ENCODE data around the gene PPP1R12C. TPM values are rescaled to one million over a fixed set of nuclear protein-coding genes. Genes with fewer than 3 reads are reported as not detected.

The PPP1R12C gene
- total and polyA plus RNA-seq, 2 experiments from 2014 or later: 69.7 to 74.5 TPM

- H2AFZ ChIP-seq: no peak overlapping the region
- H3K79me2 ChIP-seq: no peaks in the 10 kb centered on the region
- no peaks in the 10 kb centered on the region for H3K9me2 ChIP-seq (replicated peaks; ENCODE audit: insufficient read depth)
- no peaks in the 10 kb centered on the region for H3K9me3 ChIP-seq (ENCODE audit: low read depth)
- no peaks in the 10 kb centered on the region for H3K36me3 ChIP-seq (replicated peaks; ENCODE audit: insufficient read depth, low read depth)
- no peaks in the 10 kb centered on the region for H4K20me1 ChIP-seq (ENCODE audit: insufficient read depth, poor library complexity, severe bottlenecking)
- no peaks in the 10 kb centered on the region for H3K27me3 ChIP-seq
- H3K4me2 ChIP-seq: no peak overlapping the region
- no peaks in the 10 kb centered on the region for H3K4me1 ChIP-seq (ENCODE audit: insufficient read depth)
- TF ChIP-seq EZH2phosphoT487 (IDR thresholded peaks at IDR 0.05; ENCODE audit: low read depth, severe bottlenecking, unreplicated experiment): no peak
- TF ChIP-seq EZH2 (IDR thresholded peaks at IDR 0.05; ENCODE audit: borderline replicate concordance): no peak
- TF ChIP-seq CTCF (IDR thresholded peaks at IDR 0.05; ENCODE audit: poor library complexity): no peak
- 89% methylated on average over 7 of the region's 7 CpGs for WGBS (ENCODE audit: low lambda C conversion rate, missing lambda C conversion rate)
- no peak overlapping the region for H3K27ac ChIP-seq
- no peak overlapping the region for H3K4me3 ChIP-seq
- no peak for DNase-seq (ENCODE audit: low spot score)
These were observed 63.7 kb downstream of the PPP1R12C start for GRCh38 chr19:55053735-55054134.

DNA sequence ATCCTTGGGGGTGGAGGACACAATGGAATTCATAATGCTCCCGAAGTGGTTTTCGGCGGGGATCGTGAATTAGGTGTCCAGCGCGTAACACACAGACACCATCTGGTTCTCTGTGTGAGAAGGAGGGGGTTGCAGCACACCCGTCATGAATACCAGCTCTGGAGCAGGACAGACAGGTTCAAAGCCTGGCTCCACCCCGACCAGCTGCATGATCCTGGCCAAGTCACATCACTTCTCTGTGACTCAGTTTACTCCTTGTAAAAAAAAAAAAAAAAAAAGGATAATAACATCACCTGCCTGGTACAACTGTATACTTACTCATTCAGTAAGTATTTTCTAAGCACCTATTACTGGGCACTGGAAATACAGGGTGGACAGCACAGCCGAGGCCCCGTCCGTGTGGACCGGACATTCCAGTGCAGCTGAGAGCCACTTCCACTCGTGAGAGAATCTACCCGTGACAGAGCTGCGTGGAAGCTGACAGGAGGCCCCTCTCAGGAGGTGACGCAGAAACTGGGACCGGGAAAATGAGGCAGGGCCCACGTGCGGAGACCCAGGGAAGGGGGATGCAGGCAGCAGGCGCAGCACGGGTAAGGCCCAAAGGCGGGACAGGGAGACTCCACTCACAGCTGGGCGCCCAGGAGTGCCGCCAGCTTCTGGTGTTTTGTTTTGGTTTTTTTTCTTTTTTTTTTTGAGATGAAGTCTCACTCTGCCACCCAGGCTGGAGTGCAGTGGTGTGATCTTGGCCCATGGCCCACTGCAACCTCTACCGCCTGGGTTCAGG lies 66.5 kb downstream of the PPP1R12C start:
- Histone ChIP-seq H3K36me3 (replicated peaks; ENCODE audit: insufficient read depth, low read depth) (no peaks in the 10 kb centered on the region), H3K9me2 (replicated peaks; ENCODE audit: insufficient read depth) (no peaks in the 10 kb centered on the region)

DNA sequence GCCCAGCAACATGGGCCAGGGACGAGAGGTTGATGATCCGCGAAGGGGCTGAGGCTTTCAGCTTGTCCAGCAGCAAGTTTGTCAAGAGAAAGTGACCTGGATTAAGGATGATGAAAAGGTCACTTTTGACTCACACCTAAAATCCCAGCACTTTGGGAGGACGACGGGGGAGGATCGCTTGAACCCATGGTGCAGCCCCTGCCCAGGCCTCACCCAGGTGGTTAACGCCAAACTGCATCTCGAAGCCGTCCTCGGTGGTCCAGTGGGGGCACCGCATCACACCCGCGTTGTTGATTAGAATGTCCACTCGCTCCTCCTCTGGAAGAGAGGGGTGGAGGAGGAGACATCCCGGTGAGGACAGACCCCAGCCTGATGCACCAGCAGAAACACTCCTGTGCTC lies 69.0 kb downstream of the PPP1R12C start:
- Histone ChIP-seq H3K4me1 (ENCODE audit: insufficient read depth) (no peaks in the 10 kb centered on the region), H3K4me3 (no peak overlapping the region), H3K27ac (no peak overlapping the region), H3K79me2 (no peaks in the 10 kb centered on the region), H2AFZ (no peak overlapping the region), H3K4me2 (no peak overlapping the region), H3K27me3 (no peaks in the 10 kb centered on the region), H3K9me2 (replicated peaks; ENCODE audit: insufficient read depth) (no peaks in the 10 kb centered on the region), H4K20me1 (ENCODE audit: insufficient read depth, poor library complexity, severe bottlenecking) (no peaks in the 10 kb centered on the region), H3K36me3 (replicated peaks; ENCODE audit: insufficient read depth, low read depth) (no peaks in the 10 kb centered on the region), H3K9me3 (ENCODE audit: low read depth) (no peaks in the 10 kb centered on the region)
- no peak for DNase-seq (ENCODE audit: low spot score)
- TF ChIP-seq CTCF (IDR thresholded peaks at IDR 0.05; ENCODE audit: poor library complexity): no peak
- 95% methylated on average over 11 of the region's 15 CpGs for WGBS (ENCODE audit: low lambda C conversion rate, missing lambda C conversion rate)

More for the DNA sequence above, 66.5 kb downstream of the PPP1R12C start:
- Histone ChIP-seq H2AFZ (no peak overlapping the region), H3K4me3 (no peak overlapping the region), H3K79me2 (no peaks in the 10 kb centered on the region), H4K20me1 (ENCODE audit: insufficient read depth, poor library complexity, severe bottlenecking) (no peaks in the 10 kb centered on the region), H3K27me3 (no peaks in the 10 kb centered on the region), H3K4me2 (no peak overlapping the region), H3K27ac (no peak overlapping the region), H3K9me3 (ENCODE audit: low read depth) (no peaks in the 10 kb centered on the region), H3K4me1 (ENCODE audit: insufficient read depth) (no peaks in the 10 kb centered on the region)
- 97% methylated on average over 25 of the region's 25 CpGs for WGBS (ENCODE audit: low lambda C conversion rate, missing lambda C conversion rate)
- DNase-seq (ENCODE audit: low spot score): no peak
- TF ChIP-seq CTCF (IDR thresholded peaks at IDR 0.05; ENCODE audit: poor library complexity) (no peak), EZH2phosphoT487 (IDR thresholded peaks at IDR 0.05; ENCODE audit: low read depth, severe bottlenecking, unreplicated experiment) (no peak)

Data from hepatocyte (in vitro differentiated cells).